GM23338 (cell line): ENCODE measurements around the gene CDC40. TPM values are rescaled to one million over a fixed set of nuclear protein-coding genes. Genes with fewer than 3 reads are reported as not detected.
"Not testable (repeated sequence)": the region's sequence is repeated elsewhere in the genome, so short reads cannot be mapped to it uniquely, and the experiment has no call there.

Experiments used
- ATAC-seq: fragments of 200-7000 bp; cut with Tn5 transposase; 3 replicates; pipeline ENCODE4 v1.9.1; 2020
- DNase-seq: peaks from one replicate; pipeline ENCODE4 v3.0.0-alpha.2; 2015; ENCODE audit warnings: low spot score
- H2AFZ ChIP-seq: fragments of 200-600 bp; sonication (generic); 2 replicates; pipeline ENCODE4 v1.8.0; 2016; ENCODE audit warnings: antibody characterized with exemption, mild to moderate bottlenecking, moderate library complexity
- H3F3A ChIP-seq: fragments of 200-600 bp; sonication (generic); replicated peaks from 2 replicates; pipeline ENCODE4 v1.8.0; 2017; ENCODE audit warnings: antibody characterized with exemption, mixed run types, low read depth
- H3K27ac ChIP-seq: fragments of 200-600 bp; sonication (generic); 2 replicates; pipeline ENCODE4 v1.6.1; 2016; ENCODE audit warnings: low read depth
- H3K27me3 ChIP-seq: fragments of 200-600 bp; sonication (generic); 2 replicates; pipeline ENCODE4 v1.8.0; 2016; ENCODE audit warnings: mild to moderate bottlenecking, mixed run types, moderate library complexity; ENCODE audit not compliant: insufficient read depth
- H3K36me3 ChIP-seq: fragments of 200-600 bp; sonication (generic); 2 replicates; pipeline ENCODE4 v1.8.0; 2016; ENCODE audit warnings: mild to moderate bottlenecking; ENCODE audit not compliant: insufficient read depth
- H3K4me1 ChIP-seq: fragments of 200-600 bp; sonication (generic); 2 replicates; pipeline ENCODE4 v1.8.0; 2016; ENCODE audit warnings: mild to moderate bottlenecking, moderate library complexity; ENCODE audit not compliant: insufficient read depth
- H3K4me2 ChIP-seq: fragments of 200-600 bp; sonication (generic); 2 replicates; pipeline ENCODE4 v1.7.1; 2017; ENCODE audit warnings: mixed run types
- H3K4me3 ChIP-seq: fragments of 200-600 bp; sonication (generic); 2 replicates; pipeline ENCODE4 v1.6.1; 2016; ENCODE audit warnings: mixed run types
- H3K79me2 ChIP-seq: fragments of 200-600 bp; sonication (generic); replicated peaks from 2 replicates; pipeline ENCODE4 v1.8.0; 2017; ENCODE audit warnings: mild to moderate bottlenecking; ENCODE audit not compliant: insufficient read depth
- H3K9me2 ChIP-seq: fragments of 200-600 bp; sonication (generic); 2 replicates; pipeline ENCODE4 v1.8.0; 2017; ENCODE audit not compliant: insufficient read depth
- H4K20me1 ChIP-seq: fragments of 200-600 bp; sonication (generic); replicated peaks from 2 replicates; pipeline ENCODE4 v1.8.0; 2017; ENCODE audit warnings: mild to moderate bottlenecking; ENCODE audit not compliant: insufficient read depth
- H3K27ac Mint-ChIP-seq: 2 replicates; pipeline ENCODE4 v1.8.0; 2020; ENCODE audit warnings: inconsistent platforms, mild to moderate bottlenecking, moderate library complexity, mixed read lengths
- H3K27me3 Mint-ChIP-seq: 3 replicates; pipeline ENCODE4 v1.8.0; 2022; ENCODE audit warnings: low read depth, mild to moderate bottlenecking, moderate library complexity, mixed read lengths, inconsistent platforms; ENCODE audit not compliant: insufficient read depth, poor library complexity
- H3K36me3 Mint-ChIP-seq: 3 replicates; pipeline ENCODE4 v1.8.0; 2021; ENCODE audit warnings: low read depth, mild to moderate bottlenecking, inconsistent platforms, moderate library complexity, mixed read lengths
- H3K4me1 Mint-ChIP-seq: 3 replicates; pipeline ENCODE4 v1.8.0; 2020; ENCODE audit warnings: mild to moderate bottlenecking, inconsistent platforms, mixed read lengths
- H3K4me3 Mint-ChIP-seq: 3 replicates; pipeline ENCODE4 v1.8.0; 2021; ENCODE audit warnings: moderate library complexity, mild to moderate bottlenecking, inconsistent platforms, mixed read lengths
- H3K9me3 Mint-ChIP-seq: 3 replicates; pipeline ENCODE4 v1.8.0; 2020; ENCODE audit warnings: moderate library complexity, mild to moderate bottlenecking, inconsistent platforms, mixed read lengths
- EZH2 ChIP-seq: fragments of 200-600 bp; sonication (generic); IDR thresholded peaks from one replicate; pipeline ENCODE4 v1.8.0; 2017; ENCODE audit warnings: antibody characterized with exemption, mild to moderate bottlenecking, low read depth; ENCODE audit not compliant: unreplicated experiment
- JUNB ChIP-seq: IDR thresholded peaks from one replicate; pipeline ENCODE4 v1.6.1; 2016; ENCODE audit warnings: antibody characterized with exemption; ENCODE audit not compliant: unreplicated experiment
- NANOG ChIP-seq: IDR thresholded peaks from 2 replicates; pipeline ENCODE4 v1.6.1; 2016; ENCODE audit warnings: antibody characterized with exemption, borderline replicate concordance
- POLR2AphosphoS5 ChIP-seq: IDR thresholded peaks from 2 replicates; pipeline ENCODE4 v1.6.1; 2016; ENCODE audit warnings: antibody characterized with exemption, low read depth
- STAT1 ChIP-seq: IDR thresholded peaks from one replicate; pipeline ENCODE4 v1.6.1; 2016; ENCODE audit warnings: antibody characterized with exemption; ENCODE audit not compliant: unreplicated experiment
- ZNF462 ChIP-seq: fragments of 250-450 bp; sonication (Bioruptor Pico); IDR thresholded peaks from 2 replicates; pipeline ENCODE4 v1.5.0; 2020; ENCODE audit warnings: mild to moderate bottlenecking, moderate library complexity
- polyA plus RNA-seq: library from polyadenylated mRNA; unstranded; fragments of >200 nt; fragmentation: Nextera tagmentation; extraction: Ambion mirVana; gene quantifications from 2 replicates; pipeline ENCODE4 v1.2.1, GENCODE V29; 2016
- total RNA-seq: library from RNA; depleted of rRNA; stranded (reverse); fragments of >200 nt; shearing (Covaris generic); gene quantifications from 2 replicates; pipeline ENCODE4 v1.2.3, GENCODE V29; 2014
- TF ChIP-seq, protein P1 (sequence below): IDR thresholded peaks from one replicate; pipeline ENCODE4 v1.6.1; 2018; ENCODE audit warnings: antibody characterized with exemption; ENCODE audit not compliant: unreplicated experiment

CDC40 gene
- total and polyA plus RNA-seq, 2 experiments from 2014 or later: 28.9 to 58.4 TPM

GRCh38 chr6:110233770-110234374 lies 53.6 kb downstream of the CDC40 start:
- Histone ChIP-seq H3K27ac (no peak overlapping the region), H3K36me3 (peaks cover under 1% of the 10 kb centered on the region; the same call in 1 of the 2 replicates), H3K27me3 (no peaks in the 10 kb centered on the region), H3K4me2 (no peak overlapping the region), H4K20me1 (no peaks in the 10 kb centered on the region), H2AFZ (no peak overlapping the region), H3K4me1 (no peaks in the 10 kb centered on the region), H3K4me3 (no peak overlapping the region), H3K79me2 (no peaks in the 10 kb centered on the region), H3K9me2 (0 out of 2 replicates have a peak, but pooled peaks cover 6% of the 10 kb centered on the region), H3F3A (no peaks in the 10 kb centered on the region)
- TF ChIP-seq POLR2AphosphoS5: no peak
- no peak for TF ChIP-seq ZNF462 (CRISPR knock-in tag)
- TF ChIP-seq EZH2: no peak
- TF ChIP-seq JUNB: no peak
- TF ChIP-seq, protein P1, sequence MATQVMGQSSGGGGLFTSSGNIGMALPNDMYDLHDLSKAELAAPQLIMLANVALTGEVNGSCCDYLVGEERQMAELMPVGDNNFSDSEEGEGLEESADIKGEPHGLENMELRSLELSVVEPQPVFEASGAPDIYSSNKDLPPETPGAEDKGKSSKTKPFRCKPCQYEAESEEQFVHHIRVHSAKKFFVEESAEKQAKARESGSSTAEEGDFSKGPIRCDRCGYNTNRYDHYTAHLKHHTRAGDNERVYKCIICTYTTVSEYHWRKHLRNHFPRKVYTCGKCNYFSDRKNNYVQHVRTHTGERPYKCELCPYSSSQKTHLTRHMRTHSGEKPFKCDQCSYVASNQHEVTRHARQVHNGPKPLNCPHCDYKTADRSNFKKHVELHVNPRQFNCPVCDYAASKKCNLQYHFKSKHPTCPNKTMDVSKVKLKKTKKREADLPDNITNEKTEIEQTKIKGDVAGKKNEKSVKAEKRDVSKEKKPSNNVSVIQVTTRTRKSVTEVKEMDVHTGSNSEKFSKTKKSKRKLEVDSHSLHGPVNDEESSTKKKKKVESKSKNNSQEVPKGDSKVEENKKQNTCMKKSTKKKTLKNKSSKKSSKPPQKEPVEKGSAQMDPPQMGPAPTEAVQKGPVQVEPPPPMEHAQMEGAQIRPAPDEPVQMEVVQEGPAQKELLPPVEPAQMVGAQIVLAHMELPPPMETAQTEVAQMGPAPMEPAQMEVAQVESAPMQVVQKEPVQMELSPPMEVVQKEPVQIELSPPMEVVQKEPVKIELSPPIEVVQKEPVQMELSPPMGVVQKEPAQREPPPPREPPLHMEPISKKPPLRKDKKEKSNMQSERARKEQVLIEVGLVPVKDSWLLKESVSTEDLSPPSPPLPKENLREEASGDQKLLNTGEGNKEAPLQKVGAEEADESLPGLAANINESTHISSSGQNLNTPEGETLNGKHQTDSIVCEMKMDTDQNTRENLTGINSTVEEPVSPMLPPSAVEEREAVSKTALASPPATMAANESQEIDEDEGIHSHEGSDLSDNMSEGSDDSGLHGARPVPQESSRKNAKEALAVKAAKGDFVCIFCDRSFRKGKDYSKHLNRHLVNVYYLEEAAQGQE: no peak
- no peak for TF ChIP-seq STAT1
- TF ChIP-seq NANOG: no peak
- DNase-seq: no peak
- Mint-ChIP-seq H3K27ac (no peak overlapping the region), H3K4me3 (no peak overlapping the region), H3K27me3 (no peaks in the 10 kb centered on the region), H3K36me3 (peaks cover 4% of the 10 kb centered on the region; the same call in 1 of the 3 replicates), H3K9me3 (no peaks in the 10 kb centered on the region; the same call in 2 of the 3 replicates), H3K4me1 (no peaks in the 10 kb centered on the region)
- ATAC-seq: no peak

GRCh38 chr6:110236007-110236406 lies 55.8 kb downstream of the CDC40 start:
- not testable (repeated sequence) for H3K79me2 ChIP-seq, H3K27me3 Mint-ChIP-seq, H3K36me3 Mint-ChIP-seq, H3K27ac Mint-ChIP-seq, H3K4me1 Mint-ChIP-seq, H3K4me2 ChIP-seq, H3K9me2 ChIP-seq, H2AFZ ChIP-seq, H3K27ac ChIP-seq, H3F3A ChIP-seq, H3K4me3 Mint-ChIP-seq, H3K4me1 ChIP-seq, H3K36me3 ChIP-seq, DNase-seq, ATAC-seq, H3K27me3 ChIP-seq, H4K20me1 ChIP-seq, H3K4me3 ChIP-seq, H3K9me3 Mint-ChIP-seq
